ENCODE measurements around the gene NOC2L.

- TF ChIP-seq CTCF (optimal IDR thresholded peaks at IDR 0.05 in 1 of 3, IDR thresholded peaks at IDR 0.05 in 1 of 3, conservative IDR thresholded peaks at IDR 0.05 in 1 of 3; ENCODE audit: extremely low read depth in 1 of 3, insufficient read depth in 2 of 3, low read length in 3 of 3) (no peak), EZH2 (IDR thresholded peaks at IDR 0.05; ENCODE audit: low read length) (no peak)
Measured at GRCh38 chr1:992362-992761, 33.3 kb upstream of the NOC2L start.

Measured in keratinocyte (primary cell).